GM12874 (cell line): Measurements from ENCODE around the gene MACROD2.

ENCODE experiments used
- CTCF ChIP-seq: IDR thresholded peaks from 2 replicates; pipeline ENCODE4 v1.5.1; 2011; ENCODE audit warnings: low read depth, mild to moderate bottlenecking, control low read depth, low read length, moderate library complexity; ENCODE audit not compliant: insufficient read depth

Gene MACROD2

DNA sequence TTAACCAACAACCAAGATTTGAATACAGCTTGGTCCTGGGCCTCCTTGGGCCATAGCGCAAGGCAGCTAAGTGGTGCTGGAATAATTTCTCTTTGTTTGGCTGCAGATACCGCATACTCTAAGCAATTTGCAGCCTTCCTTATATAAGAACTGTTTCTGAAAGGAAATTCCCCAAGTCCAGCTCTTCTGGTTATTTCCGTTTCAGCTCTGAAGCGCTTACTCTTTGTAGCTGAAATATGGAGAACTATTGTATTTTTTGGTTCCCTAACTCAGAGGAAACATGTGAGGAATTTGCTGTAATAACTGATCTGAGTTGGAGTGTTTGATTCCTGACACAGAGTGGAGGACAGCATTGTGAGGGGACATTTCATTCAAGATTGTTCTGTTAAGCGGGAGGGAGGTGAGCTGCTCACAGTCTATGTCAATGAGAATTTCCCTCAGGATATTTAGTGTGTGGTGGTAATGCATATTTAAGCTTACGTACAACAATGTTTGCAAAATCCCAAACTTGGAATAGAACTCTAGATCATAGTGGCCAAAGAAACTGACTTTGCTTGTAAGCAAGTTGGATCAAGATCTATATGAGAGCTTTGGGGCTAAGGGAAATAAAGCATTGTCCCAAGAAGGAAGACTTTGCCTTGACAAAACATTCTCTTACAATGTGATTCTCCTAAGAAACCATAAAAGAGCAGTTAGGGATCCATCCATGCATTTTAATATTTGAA is 918.7 kb downstream of the MACROD2 start:
- no peak for TF ChIP-seq CTCF

DNA sequence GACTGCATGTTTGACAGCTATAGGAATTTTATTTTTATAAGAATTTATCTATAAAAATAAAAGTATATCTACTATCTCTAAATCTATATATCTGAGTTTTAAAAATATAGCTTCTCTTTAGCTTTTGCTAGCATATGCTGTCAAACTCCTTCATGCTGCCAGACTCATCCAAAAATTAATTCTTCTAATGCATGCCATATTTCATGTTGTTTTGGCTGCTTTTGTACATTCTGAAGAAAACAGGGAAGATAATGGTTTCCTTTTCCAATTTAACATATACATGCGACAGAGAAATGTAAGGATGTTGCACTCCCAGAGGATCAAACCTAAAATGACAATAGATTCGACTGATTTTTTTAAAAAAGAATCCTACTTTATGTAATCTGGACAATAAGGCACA is 919.3 kb downstream of the MACROD2 start:
- TF ChIP-seq CTCF = no peak

GRCh38 chr20:14915356-14915755 is 920.0 kb downstream of the MACROD2 start:
- TF ChIP-seq CTCF = no peak

DNA sequence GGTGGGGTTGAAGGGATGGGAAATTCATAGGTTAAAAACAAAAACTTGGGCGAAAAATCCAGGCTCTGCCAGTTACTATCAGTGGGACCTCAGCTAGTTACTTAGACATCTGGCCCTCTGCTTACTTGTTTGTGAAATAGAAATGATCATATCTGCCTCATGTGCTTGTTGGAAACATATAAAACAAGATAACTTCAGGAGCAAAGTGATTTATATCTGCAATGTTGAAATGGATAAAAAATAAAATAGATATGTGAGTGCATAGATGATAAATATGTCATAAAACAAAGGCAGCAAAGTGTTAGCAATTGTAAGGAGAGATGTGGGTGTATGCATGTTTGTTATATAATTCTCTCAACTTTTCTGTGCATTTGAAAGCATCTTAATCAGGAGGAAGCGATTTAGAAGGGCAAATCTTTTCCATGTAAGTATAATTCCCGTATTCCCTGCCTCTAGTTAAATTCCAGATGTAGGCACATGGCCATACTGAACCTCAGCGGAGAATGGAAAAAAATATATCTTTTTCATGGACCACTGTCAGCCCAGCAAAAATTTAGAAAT is 921.1 kb downstream of the MACROD2 start:
- TF ChIP-seq CTCF = no peak

DNA sequence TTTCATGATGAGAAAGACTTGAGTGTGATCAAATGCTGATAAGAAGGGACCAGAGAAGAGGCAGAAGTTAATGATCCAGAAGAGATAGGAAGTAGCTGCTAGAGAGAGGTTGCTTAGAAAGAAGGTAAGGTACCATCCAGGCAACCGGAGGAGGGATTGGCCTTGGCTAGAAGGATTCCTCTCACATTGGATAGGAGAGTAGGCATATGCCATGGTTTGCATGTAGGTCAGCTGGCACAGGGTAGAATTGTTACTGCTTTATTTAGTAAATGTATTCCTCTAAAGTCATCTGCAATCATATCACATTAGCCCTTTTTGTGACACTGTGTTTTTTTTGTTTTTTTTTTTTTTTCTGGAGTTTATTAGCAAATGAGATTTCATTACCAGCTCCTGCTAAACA is 923.0 kb downstream of the MACROD2 start:
- TF ChIP-seq CTCF = no peak

- no peak for TF ChIP-seq CTCF
These were observed 923.7 kb downstream of the MACROD2 start for GRCh38 chr20:14918976-14919375.

- no peak for TF ChIP-seq CTCF
These were observed 924.3 kb downstream of the MACROD2 start for GRCh38 chr20:14919501-14920081.
